H9 (cell line): ENCODE results near the gene VARS1. TPM values are rescaled to one million over a fixed set of nuclear protein-coding genes. Genes with fewer than 3 reads are reported as not detected.

Source experiments
- DNase-seq: peaks from one replicate; pipeline ENCODE4 v3.0.0-alpha.2; 2017
- H2AFZ ChIP-seq: one replicate; pipeline ENCODE4 v1.6.1; 2013; ENCODE audit warnings: mild to moderate bottlenecking, low read length, control low read depth, moderate library complexity
- H2AK5ac ChIP-seq: 2 replicates; pipeline ENCODE4 v1.6.1; 2013; ENCODE audit warnings: low read length, control low read depth, mixed read lengths; ENCODE audit not compliant: insufficient read length
- H2BK120ac ChIP-seq: one replicate; pipeline ENCODE4 v1.6.1; 2013; ENCODE audit warnings: low read depth, mild to moderate bottlenecking, low read length, control low read depth, inconsistent platforms; ENCODE audit not compliant: poor library complexity, severe bottlenecking
- H2BK12ac ChIP-seq: 2 replicates; pipeline ENCODE4 v1.6.1; 2013; ENCODE audit warnings: low read length, control low read depth, mixed read lengths, low read depth; ENCODE audit not compliant: insufficient read length
- H2BK15ac ChIP-seq: 2 replicates; pipeline ENCODE4 v1.6.1; 2013; ENCODE audit warnings: low read depth, low read length, control low read depth
- H2BK20ac ChIP-seq: one replicate; pipeline ENCODE4 v1.6.1; 2013; ENCODE audit warnings: low read depth, mild to moderate bottlenecking, low read length, control low read depth, inconsistent platforms; ENCODE audit not compliant: poor library complexity, severe bottlenecking
- H2BK5ac ChIP-seq: 2 replicates; pipeline ENCODE4 v1.6.1; 2013; ENCODE audit warnings: low read length, control low read depth, mixed read lengths; ENCODE audit not compliant: insufficient read length
- H3K14ac ChIP-seq: 2 replicates; pipeline ENCODE4 v1.6.1; 2013; ENCODE audit warnings: low read length, control low read depth; ENCODE audit not compliant: insufficient read depth
- H3K18ac ChIP-seq: 2 replicates; pipeline ENCODE4 v1.6.1; 2013; ENCODE audit warnings: low read depth, mild to moderate bottlenecking, mixed read lengths, low read length, control low read depth; ENCODE audit not compliant: insufficient read length
- H3K23ac ChIP-seq: 2 replicates; pipeline ENCODE4 v1.6.1; 2013; ENCODE audit warnings: low read length, control low read depth, mixed read lengths, low read depth; ENCODE audit not compliant: insufficient read length
- H3K23me2 ChIP-seq: 2 replicates; pipeline ENCODE4 v1.6.1; 2013; ENCODE audit warnings: low read depth, mild to moderate bottlenecking, mixed read lengths, low read length, control low read depth; ENCODE audit not compliant: insufficient read length, poor library complexity, severe bottlenecking
- H3K27ac ChIP-seq: 2 replicates; pipeline ENCODE4 v1.5.1; 2013; ENCODE audit warnings: low read length, control low read depth, mixed read lengths, low read depth; ENCODE audit not compliant: insufficient read length
- H3K27me3 ChIP-seq: 2 replicates; pipeline ENCODE4 v1.6.1; 2013; ENCODE audit warnings: low read length, control low read depth, inconsistent platforms; ENCODE audit not compliant: insufficient read depth
- H3K4ac ChIP-seq: 2 replicates; pipeline ENCODE4 v1.6.1; 2013; ENCODE audit warnings: low read depth, mild to moderate bottlenecking, control low read depth, inconsistent platforms, low read length, moderate library complexity
- H3K4me1 ChIP-seq: 2 replicates; pipeline ENCODE4 v1.6.1; 2013; ENCODE audit warnings: low read length, control low read depth, inconsistent platforms; ENCODE audit not compliant: insufficient read depth
- H3K4me2 ChIP-seq: 2 replicates; pipeline ENCODE4 v1.6.1; 2013; ENCODE audit warnings: low read length, control low read depth, mixed read lengths; ENCODE audit not compliant: insufficient read length, insufficient read depth
- H3K56ac ChIP-seq: 2 replicates; pipeline ENCODE4 v1.6.1; 2013; ENCODE audit warnings: low read depth, mild to moderate bottlenecking, mixed read lengths, low read length, control low read depth; ENCODE audit not compliant: insufficient read length
- H3K79me1 ChIP-seq: 2 replicates; pipeline ENCODE4 v1.6.1; 2013; ENCODE audit warnings: low read depth, mild to moderate bottlenecking, moderate library complexity, low read length, control low read depth, inconsistent platforms; ENCODE audit not compliant: insufficient read depth, poor library complexity, severe bottlenecking
- H3K79me2 ChIP-seq: 2 replicates; pipeline ENCODE4 v1.6.1; 2013; ENCODE audit warnings: low read length, control low read depth, inconsistent platforms; ENCODE audit not compliant: insufficient read depth
- H3K9ac ChIP-seq: 2 replicates; pipeline ENCODE4 v1.6.1; 2013; ENCODE audit warnings: low read length, control low read depth, mixed read lengths; ENCODE audit not compliant: insufficient read length; ENCODE audit errors: extremely low read depth
- H3K9me3 ChIP-seq: one replicate; pipeline ENCODE4 v1.6.1; 2013; ENCODE audit warnings: low read depth, low read length, inconsistent platforms; ENCODE audit not compliant: control insufficient read depth
- H3T11ph ChIP-seq: one replicate; pipeline ENCODE4 v1.6.1; 2013; ENCODE audit warnings: mild to moderate bottlenecking, low read length, control low read depth, inconsistent platforms
- H4K20me1 ChIP-seq: one replicate; pipeline ENCODE4 v1.6.1; 2013; ENCODE audit not compliant: control insufficient read depth, insufficient read length, insufficient read depth
- H4K5ac ChIP-seq: 2 replicates; pipeline ENCODE4 v1.6.1; 2013; ENCODE audit warnings: low read depth, mild to moderate bottlenecking, mixed read lengths, low read length, control low read depth; ENCODE audit not compliant: insufficient read length
- H4K8ac ChIP-seq: replicated peaks from 2 replicates; pipeline ENCODE4 v1.6.1; 2013; ENCODE audit warnings: low read length, control low read depth, mixed read lengths, low read depth; ENCODE audit not compliant: insufficient read length
- H4K91ac ChIP-seq: 2 replicates; pipeline ENCODE4 v1.6.1; 2013; ENCODE audit warnings: low read depth, mild to moderate bottlenecking, moderate library complexity, mixed read lengths, low read length, control low read depth; ENCODE audit not compliant: insufficient read length
- H3K27ac Mint-ChIP-seq, 3 experiments: 2 replicates in 2 of 3; 3 replicates in 1 of 3; pipeline ENCODE4 v1.8.0; 2020 to 2021; ENCODE audit warnings: mixed read lengths in 3 of 3, mild to moderate bottlenecking in 1 of 3, moderate library complexity in 1 of 3
- H3K27me3 Mint-ChIP-seq: 2 replicates; pipeline ENCODE4 v1.8.0; 2021; ENCODE audit warnings: low read depth, mild to moderate bottlenecking, moderate library complexity, mixed read lengths
- H3K36me3 Mint-ChIP-seq, 3 experiments: 2 replicates in 2 of 3; 3 replicates in 1 of 3; pipeline ENCODE4 v1.8.0; 2020 to 2021; ENCODE audit warnings: low read depth in 3 of 3, mixed read lengths in 3 of 3; ENCODE audit not compliant: insufficient read depth in 1 of 3
- H3K4me1 Mint-ChIP-seq, 2 experiments: 2 replicates each; pipeline ENCODE4 v1.8.0; 2020; ENCODE audit warnings: mixed read lengths in 2 of 2
- H3K4me3 Mint-ChIP-seq, 2 experiments: 2 replicates in 1 of 2; 3 replicates in 1 of 2; pipeline ENCODE4 v1.8.0; 2020 to 2021; ENCODE audit warnings: mild to moderate bottlenecking in 2 of 2, mixed read lengths in 2 of 2, moderate library complexity in 1 of 2
- H3K9me3 Mint-ChIP-seq, 2 experiments: 2 replicates in 1 of 2; 3 replicates in 1 of 2; pipeline ENCODE4 v1.8.0; 2020; ENCODE audit warnings: mild to moderate bottlenecking in 2 of 2, mixed read lengths in 2 of 2, moderate library complexity in 1 of 2
- WGBS: extraction: QIAGEN DNeasy Blood & Tissue Kit; methylation state at CpG from one replicate; pipeline ENCODE4 v1.1.7; 2013; ENCODE audit warnings: missing lambda C conversion rate, low lambda C conversion rate, mixed read lengths; ENCODE audit not compliant: insufficient read length; ENCODE audit errors: extremely low coverage; 5-methylcytosine and 5-hydroxymethylcytosine counted together
- total RNA-seq: library from RNA; stranded (reverse); gene quantifications from 2 replicates; pipeline ENCODE4 v1.2.1, GENCODE V29; 2021
- TF ChIP-seq, protein P1 (sequence below): fragments of 200-600 bp; sonication (generic); conservative IDR thresholded peaks from 3 replicates; pipeline ENCODE4 v1.8.0; 2021; ENCODE audit warnings: antibody characterized with exemption, mild to moderate bottlenecking

Gene VARS1
- total RNA-seq, 1 experiment from 2014 or later = 154 TPM

DNA sequence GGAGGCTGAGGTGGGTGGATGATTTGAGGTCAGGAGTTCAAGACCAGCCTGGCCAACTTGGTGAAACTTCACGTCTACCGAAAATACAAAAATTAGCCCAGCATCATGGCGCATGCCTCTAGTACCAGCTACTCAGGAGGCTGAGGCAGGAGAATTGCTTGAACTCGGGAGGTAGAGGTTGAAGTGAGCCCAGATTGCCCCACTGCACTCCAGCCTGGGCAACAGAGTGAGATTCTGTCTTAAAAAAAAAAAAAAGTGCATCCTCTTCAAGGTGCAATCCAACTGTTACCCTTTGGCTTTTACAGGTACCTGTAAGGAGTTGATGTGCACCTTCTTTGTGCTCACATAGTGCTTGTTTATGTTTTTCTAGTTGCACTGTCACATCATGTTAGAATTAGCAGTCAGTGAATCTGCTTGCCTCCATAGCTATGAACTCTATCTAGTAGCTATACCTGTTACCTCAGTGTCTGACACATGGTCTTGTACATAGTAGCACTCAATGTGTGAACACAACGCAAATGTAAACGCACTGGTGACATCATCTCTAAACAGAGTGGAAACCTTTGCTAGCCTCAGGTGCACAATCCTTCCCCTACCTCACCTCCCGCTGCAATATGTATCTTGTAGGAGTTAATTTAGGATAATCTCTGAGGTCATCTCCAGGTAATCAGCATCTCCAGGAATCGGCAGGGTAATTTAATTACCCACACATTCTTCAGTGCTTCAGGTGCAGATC, 46.1 kb downstream of the VARS1 start:
- no peak overlapping the region for H3K9ac ChIP-seq
- H2AFZ ChIP-seq = no peak overlapping the region
- H3K56ac ChIP-seq = no peak overlapping the region
- Mint-ChIP-seq H3K9me3 (no peaks in the 10 kb centered on the region), H3K4me3 (no peak overlapping the region), H3K27ac (no peak overlapping the region), H3K4me1 (peaks cover 5 to 8% of the 10 kb centered on the region in 2 experiments), H3K27me3 (no peaks in the 10 kb centered on the region), H3K36me3 (peaks cover 6 to 24% (median 18%) of the 10 kb centered on the region in 3 experiments; a peak in 6 of 7 replicates)
- no peaks in the 10 kb centered on the region for H3K9me3 ChIP-seq
- no peak overlapping the region for H4K8ac ChIP-seq
- DNase-seq = no peak
- no peaks in the 10 kb centered on the region for H3K79me2 ChIP-seq
- no peaks in the 10 kb centered on the region for H3K4me1 ChIP-seq
- no peak overlapping the region for H2BK15ac ChIP-seq
- no peak overlapping the region for H2BK120ac ChIP-seq
- H4K91ac ChIP-seq = no peak overlapping the region
- no peak overlapping the region for H3K4me2 ChIP-seq
- H2BK20ac ChIP-seq = no peak overlapping the region
- TF ChIP-seq, protein P1, sequence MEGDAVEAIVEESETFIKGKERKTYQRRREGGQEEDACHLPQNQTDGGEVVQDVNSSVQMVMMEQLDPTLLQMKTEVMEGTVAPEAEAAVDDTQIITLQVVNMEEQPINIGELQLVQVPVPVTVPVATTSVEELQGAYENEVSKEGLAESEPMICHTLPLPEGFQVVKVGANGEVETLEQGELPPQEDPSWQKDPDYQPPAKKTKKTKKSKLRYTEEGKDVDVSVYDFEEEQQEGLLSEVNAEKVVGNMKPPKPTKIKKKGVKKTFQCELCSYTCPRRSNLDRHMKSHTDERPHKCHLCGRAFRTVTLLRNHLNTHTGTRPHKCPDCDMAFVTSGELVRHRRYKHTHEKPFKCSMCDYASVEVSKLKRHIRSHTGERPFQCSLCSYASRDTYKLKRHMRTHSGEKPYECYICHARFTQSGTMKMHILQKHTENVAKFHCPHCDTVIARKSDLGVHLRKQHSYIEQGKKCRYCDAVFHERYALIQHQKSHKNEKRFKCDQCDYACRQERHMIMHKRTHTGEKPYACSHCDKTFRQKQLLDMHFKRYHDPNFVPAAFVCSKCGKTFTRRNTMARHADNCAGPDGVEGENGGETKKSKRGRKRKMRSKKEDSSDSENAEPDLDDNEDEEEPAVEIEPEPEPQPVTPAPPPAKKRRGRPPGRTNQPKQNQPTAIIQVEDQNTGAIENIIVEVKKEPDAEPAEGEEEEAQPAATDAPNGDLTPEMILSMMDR = no peak
- H2BK12ac ChIP-seq = no peak overlapping the region
- no peaks in the 10 kb centered on the region for H3K23me2 ChIP-seq
- H3K18ac ChIP-seq = no peak overlapping the region
- no peak overlapping the region for H3K4ac ChIP-seq
- no peak overlapping the region for H2AK5ac ChIP-seq
- no peak overlapping the region for H3T11ph ChIP-seq
- H3K14ac ChIP-seq = no peak overlapping the region
- H3K23ac ChIP-seq = no peak overlapping the region
- no peaks in the 10 kb centered on the region for H3K27me3 ChIP-seq
- H3K27ac ChIP-seq = no peak overlapping the region
- WGBS = no CpG with 5 or more reads among the region's 8 CpGs
- H3K79me1 ChIP-seq = no peaks in the 10 kb centered on the region
- H4K5ac ChIP-seq = no peak overlapping the region
- H4K20me1 ChIP-seq = no peaks in the 10 kb centered on the region
- H2BK5ac ChIP-seq = no peak overlapping the region

Other genes starting within 250 kb of the VARS1 start
- 3.6 and 3.8 TPM in 2 replicates for gene ATP6V1G2, start 249.1 kb downstream of the VARS1 start, total RNA-seq
- gene NFKBIL1, start 248.1 kb downstream of the VARS1 start, total RNA-seq = 11.8 and 15.1 TPM in 2 replicates
- not detected in 2 replicates for gene LTA, start 223.5 kb downstream of the VARS1 start, total RNA-seq
- not detected in 2 replicates for gene TNF, start 220.2 kb downstream of the VARS1 start, total RNA-seq
- not detected in 2 replicates for gene LTB, start 213.3 kb downstream of the VARS1 start, total RNA-seq
- not detected in 2 replicates for gene LST1, start 209.5 kb downstream of the VARS1 start, total RNA-seq
- 0.55 and 0.64 TPM in 2 replicates for gene NCR3, start 202.7 kb downstream of the VARS1 start, total RNA-seq
- gene AIF1, start 180.5 kb downstream of the VARS1 start, total RNA-seq = 3.2 and 4.2 TPM in 2 replicates
- gene PRRC2A, start 175.0 kb downstream of the VARS1 start, total RNA-seq = 381 and 383 TPM in 2 replicates
- gene BAG6, start 143.1 kb downstream of the VARS1 start, total RNA-seq = 415 and 417 TPM in 2 replicates
- 3.6 and 3.9 TPM in 2 replicates for gene APOM, start 139.9 kb downstream of the VARS1 start, total RNA-seq
- gene C6orf47, start 135.0 kb downstream of the VARS1 start, total RNA-seq = 18.4 and 19.0 TPM in 2 replicates
- gene GPANK1, start 130.8 kb downstream of the VARS1 start, total RNA-seq = 23.9 and 26.8 TPM in 2 replicates
- gene CSNK2B, start 129.7 kb downstream of the VARS1 start, total RNA-seq = 178 and 187 TPM in 2 replicates
- 21.3 and 21.6 TPM in 2 replicates for gene LY6G5B, start 125.8 kb downstream of the VARS1 start, total RNA-seq
- gene LY6G5C, start 114.7 kb downstream of the VARS1 start, total RNA-seq = 1.8 and 2.2 TPM in 2 replicates
- gene ABHD16A, start 92.4 kb downstream of the VARS1 start, total RNA-seq = 32.9 and 34.4 TPM in 2 replicates
- gene LY6G6F, start 88.9 kb downstream of the VARS1 start, total RNA-seq = not detected in 2 replicates
- gene LY6G6D, start 80.4 kb downstream of the VARS1 start, total RNA-seq = not detected in 2 replicates
- gene LY6G6C, start 74.0 kb downstream of the VARS1 start, total RNA-seq = 0.24 TPM in 1 of 2 replicates, not detected in the other
- gene MPIG6B, start 72.4 kb downstream of the VARS1 start, total RNA-seq = not detected in 2 replicates
- gene DDAH2, start 66.5 kb downstream of the VARS1 start, total RNA-seq = 70.5 and 73.2 TPM in 2 replicates
- 265 and 266 TPM in 2 replicates for gene CLIC1, start 59.2 kb downstream of the VARS1 start, total RNA-seq
- gene MSH5, start 55.7 kb downstream of the VARS1 start, total RNA-seq = 21.5 and 22.4 TPM in 2 replicates
- gene SAPCD1, start 33.1 kb downstream of the VARS1 start, total RNA-seq = 3.2 and 4.3 TPM in 2 replicates
- 2.5 TPM in 2 replicates for gene VWA7, start 18.4 kb downstream of the VARS1 start, total RNA-seq
- gene LSM2, start 11.2 kb upstream of the VARS1 start, total RNA-seq = 114 and 123 TPM in 2 replicates
- gene HSPA1L, start 19.5 kb upstream of the VARS1 start, total RNA-seq = 1.6 and 2.5 TPM in 2 replicates
- gene HSPA1A, start 19.8 kb upstream of the VARS1 start, total RNA-seq = 51.2 and 51.7 TPM in 2 replicates
- gene HSPA1B, start 32.0 kb upstream of the VARS1 start, total RNA-seq = 85.1 and 90.5 TPM in 2 replicates
- 35.1 and 36.2 TPM in 2 replicates for gene NEU1, start 67.1 kb upstream of the VARS1 start, total RNA-seq
- 3.3 and 3.8 TPM in 2 replicates for gene SLC44A4, start 83.2 kb upstream of the VARS1 start, total RNA-seq
- gene EHMT2, start 101.9 kb upstream of the VARS1 start, total RNA-seq = 121 and 124 TPM in 2 replicates
- gene ZBTB12, start 106.3 kb upstream of the VARS1 start, total RNA-seq = 31.0 and 32.7 TPM in 2 replicates
- 0.66 and 0.86 TPM in 2 replicates for gene C2, start 132.0 kb upstream of the VARS1 start, total RNA-seq
- 0.31 and 0.39 TPM in 2 replicates for gene CFB, start 150.3 kb upstream of the VARS1 start, total RNA-seq
- 90.8 and 91.4 TPM in 2 replicates for gene NELFE, start 163.2 kb upstream of the VARS1 start, total RNA-seq
- 78.8 and 86.2 TPM in 2 replicates for gene SKIC2, start 163.4 kb upstream of the VARS1 start, total RNA-seq
- 21.6 and 22.9 TPM in 2 replicates for gene DXO, start 176.4 kb upstream of the VARS1 start, total RNA-seq
- gene C4A, start 186.3 kb upstream of the VARS1 start, total RNA-seq = 4.3 and 5.1 TPM in 2 replicates
- gene C4B, start 219.0 kb upstream of the VARS1 start, total RNA-seq = 2.7 TPM in 2 replicates
- not detected in 2 replicates for gene CYP21A2, start 242.7 kb upstream of the VARS1 start, total RNA-seq